GM18907 (cell line): Measurements from ENCODE around the gene EIPR1.

Source experiments
- ATAC-seq: cut with Tn5 transposase; IDR thresholded peaks from one replicate; pipeline ENCODE4 v1.9.1; 2021; ENCODE audit warnings: mild to moderate bottlenecking, moderate library complexity; ENCODE audit not compliant: unreplicated experiment

Gene EIPR1

DNA sequence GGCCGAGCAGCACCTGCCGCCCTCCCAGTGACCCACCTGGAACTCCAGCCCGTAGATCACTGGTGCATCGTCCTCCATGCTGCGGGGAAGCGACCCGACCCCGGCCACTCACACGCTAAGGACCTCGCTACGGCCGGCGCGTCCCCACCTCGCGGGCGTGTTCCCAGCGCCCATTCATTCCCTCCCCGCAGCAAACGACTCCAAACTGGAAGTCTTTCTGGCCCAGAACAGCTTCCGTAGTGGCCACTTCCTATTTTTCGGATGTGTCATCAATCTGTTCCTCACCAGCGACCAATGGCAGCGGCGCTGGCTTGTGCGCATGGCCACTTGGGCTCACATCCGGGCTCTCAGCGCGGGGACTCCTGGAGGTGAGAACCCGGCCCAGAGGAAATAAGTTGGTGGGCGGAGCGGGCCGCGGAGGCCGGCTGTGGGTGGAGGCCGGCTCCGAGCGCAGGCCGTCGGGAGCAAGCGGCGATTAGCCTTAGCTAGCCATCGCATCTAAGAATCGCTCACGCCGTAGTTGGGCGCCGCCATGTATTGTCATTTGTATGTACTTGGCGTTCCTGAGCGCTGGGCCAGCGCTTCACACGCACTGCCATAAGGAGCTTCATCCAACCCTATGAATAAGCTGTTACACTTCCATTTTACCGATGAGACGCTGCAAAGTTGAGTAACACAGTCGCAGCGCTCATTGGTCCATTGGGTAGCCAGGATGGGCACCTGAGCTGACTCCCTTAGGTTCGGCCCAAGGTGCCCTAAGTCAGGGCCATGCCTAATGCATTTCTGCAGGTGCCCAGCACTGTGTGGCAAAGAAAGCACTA lies at the start of gene EIPR1:
TSS of gene EIPR1 (minus strand) at position 207 of the 821 bp plus-strand sequence. CDS start at position 78, 129 bp downstream.
- ATAC-seq: peak; percentile 88

DNA sequence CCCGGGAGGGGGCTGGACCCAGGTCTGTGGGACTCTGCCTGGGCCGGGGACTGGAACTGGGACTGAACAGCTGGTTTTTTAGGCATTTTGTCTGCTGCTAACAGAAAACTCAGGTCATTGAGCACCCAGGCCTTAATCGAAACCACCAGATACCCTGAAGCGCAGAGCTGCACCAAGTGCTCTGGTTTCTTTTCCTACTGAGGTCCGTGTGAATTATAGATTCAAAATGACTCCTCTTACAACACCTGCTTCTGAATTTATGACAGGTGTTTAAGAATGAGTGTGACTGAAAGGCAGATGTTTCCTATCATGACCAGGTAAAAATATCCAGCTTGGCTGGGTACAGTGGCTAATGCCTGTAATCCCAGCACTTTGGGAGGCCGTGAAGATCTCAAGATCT lies 49.7 kb upstream of the EIPR1 start:
- no peak for ATAC-seq

DNA sequence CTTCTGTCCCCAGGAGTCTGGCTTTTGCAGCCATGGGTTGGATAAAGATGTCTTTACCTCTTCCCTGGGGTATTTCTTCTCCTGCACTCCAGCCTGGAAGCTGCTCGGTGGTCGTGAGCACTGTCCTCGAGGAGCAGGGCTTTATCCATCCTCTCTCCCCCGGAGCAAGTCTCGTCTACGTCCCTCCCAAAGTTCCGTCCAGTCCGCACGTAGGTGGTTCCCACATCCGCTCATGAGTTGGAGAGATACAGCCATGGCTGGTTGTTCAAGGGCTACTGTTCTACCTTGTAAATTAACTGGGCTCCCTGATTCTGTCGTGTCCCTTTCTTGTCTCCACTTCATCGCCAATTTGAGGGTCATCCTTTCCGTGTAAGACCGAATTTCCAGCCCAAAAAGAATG lies 49.0 kb upstream of the EIPR1 start:
- no peak for ATAC-seq

DNA sequence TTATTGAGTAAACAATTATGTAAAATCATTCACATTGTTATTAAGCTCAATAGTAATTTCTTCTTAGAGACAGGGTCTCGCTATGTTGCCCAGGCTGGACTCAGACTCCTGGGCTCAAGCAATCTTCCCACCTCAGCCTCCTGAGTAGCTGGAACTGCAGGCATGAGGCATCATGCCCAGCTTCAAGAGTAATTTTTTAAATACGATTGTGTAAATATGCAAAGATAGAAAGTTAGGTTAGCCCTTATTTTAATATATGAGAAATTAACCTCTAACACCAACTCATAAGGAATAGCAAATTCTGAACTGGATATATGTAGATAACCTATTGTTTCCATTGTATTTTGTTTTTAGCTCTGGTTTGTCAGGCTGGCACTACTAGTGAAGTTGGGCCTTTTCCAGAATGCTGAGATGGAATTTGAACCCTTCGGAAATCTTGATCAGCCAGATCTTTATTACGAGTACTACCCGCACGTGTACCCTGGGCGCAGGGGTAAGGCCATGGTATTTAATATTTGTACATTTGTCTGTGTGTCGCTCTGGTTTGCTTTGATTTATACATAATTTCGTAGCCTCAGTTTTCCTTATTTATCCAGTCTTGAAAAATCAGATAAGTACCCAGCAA lies 46.7 kb upstream of the EIPR1 start:
- ATAC-seq: no peak

DNA sequence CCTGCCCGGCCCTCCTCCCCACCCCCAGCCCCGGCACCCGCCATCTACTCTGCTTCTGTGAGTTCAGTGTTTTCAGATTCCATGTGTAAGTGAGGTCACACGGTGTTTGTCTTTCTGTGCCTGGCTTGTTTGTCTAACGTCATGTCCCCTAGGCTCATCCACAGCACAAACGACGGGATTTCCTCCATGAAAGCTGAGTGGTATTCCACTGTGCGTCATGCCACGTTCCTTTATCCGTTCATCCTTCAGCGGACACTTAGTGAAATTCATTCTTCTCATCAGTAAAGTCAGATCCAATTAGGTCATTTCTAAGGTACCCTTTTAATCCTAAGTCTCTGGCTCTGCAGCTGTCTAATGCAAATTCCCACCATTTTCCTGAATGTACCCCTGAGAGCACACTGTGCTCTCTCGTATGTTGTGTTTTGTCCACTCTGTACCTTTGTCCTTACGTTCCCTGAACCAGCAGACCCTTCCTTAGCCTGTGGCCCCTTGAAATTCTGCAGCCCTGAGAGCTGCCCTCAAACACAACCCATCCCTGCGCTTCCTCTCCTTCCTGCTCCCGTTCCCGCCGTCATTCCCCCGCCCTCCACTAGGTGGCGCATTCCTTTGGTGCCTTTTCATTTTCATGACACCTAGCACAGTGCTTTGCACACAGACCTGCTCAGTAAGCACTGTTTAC lies 46.0 kb upstream of the EIPR1 start:
- no peak for ATAC-seq

DNA sequence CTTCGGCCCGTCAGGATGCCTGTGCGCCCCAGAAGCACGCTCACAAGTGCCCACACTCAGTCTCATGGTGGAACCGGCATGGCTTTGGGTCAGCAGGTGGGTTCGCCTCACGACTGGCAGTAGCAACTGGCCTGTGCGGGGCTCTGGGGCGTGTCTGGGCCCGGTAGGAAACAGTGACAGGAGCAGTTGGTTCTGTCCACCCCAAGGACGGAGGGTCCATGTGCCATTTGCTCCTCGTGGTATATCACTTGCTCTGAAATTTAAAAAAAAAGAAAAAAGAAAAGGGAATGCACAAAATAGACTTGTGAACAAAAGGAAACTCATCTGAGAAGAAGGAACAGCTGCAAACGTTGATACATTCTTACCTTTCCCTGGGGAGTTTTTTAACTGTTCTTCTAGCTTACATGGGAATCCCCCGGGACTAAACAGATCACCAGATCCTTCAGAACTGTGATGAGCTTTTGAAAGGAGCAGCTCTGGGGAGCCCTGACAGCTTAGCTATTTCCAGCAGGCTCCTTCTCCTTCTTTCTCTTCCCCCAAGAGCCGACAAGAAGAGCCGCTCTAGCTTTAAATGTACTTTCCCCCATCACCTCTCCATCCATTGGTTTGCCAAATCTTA lies 44.7 kb upstream of the EIPR1 start:
- peak; percentile 74 for ATAC-seq

DNA sequence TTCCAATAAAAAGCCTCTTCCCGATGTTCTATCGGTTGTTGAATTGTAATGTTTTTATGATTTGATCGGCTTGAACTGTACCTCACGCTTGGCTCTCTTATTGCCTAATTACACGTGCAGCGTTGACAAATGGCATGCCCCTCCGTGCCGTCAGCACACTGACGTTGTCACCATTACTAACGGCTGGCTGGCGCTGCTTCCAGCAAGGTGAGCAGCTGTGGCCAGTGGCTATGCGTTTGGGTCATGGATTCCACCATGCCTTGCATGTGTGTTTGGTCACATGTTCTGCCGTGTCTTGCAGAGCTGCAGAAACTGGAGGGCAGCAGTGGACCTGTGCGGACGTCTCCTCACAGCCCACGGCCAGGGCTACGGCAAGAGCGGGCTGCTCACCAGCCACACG lies 44.0 kb upstream of the EIPR1 start:
- no peak for ATAC-seq

DNA sequence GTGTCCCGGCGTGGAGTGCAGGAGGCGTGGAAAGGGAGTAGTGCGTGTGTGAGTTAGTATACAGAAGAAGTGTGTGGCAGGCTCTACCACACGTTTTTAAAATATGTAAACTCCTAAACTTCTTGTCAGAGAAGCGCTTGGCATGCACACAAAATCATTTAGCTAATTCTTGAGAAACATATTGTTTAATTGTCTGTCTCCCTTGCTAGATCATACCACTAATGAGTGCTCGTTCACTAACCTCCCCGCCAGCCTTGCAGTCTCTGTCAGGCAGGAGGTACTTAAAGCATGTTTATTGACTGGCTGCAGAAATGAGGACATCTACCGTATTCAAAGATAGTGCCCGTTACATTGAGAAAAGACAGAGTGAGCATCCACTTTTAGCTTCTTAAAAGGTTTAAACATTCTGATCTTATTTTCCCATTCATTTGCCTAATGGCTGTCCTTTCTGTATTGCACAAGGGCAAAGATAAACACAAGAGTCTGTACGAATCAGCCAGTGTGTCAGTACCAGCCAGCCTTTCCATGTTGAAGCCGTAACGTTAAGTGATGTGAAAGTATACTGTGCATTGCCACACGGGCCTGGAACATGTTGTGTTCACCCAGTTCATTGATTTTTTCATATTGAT lies 43.3 kb upstream of the EIPR1 start:
- ATAC-seq: no peak

DNA sequence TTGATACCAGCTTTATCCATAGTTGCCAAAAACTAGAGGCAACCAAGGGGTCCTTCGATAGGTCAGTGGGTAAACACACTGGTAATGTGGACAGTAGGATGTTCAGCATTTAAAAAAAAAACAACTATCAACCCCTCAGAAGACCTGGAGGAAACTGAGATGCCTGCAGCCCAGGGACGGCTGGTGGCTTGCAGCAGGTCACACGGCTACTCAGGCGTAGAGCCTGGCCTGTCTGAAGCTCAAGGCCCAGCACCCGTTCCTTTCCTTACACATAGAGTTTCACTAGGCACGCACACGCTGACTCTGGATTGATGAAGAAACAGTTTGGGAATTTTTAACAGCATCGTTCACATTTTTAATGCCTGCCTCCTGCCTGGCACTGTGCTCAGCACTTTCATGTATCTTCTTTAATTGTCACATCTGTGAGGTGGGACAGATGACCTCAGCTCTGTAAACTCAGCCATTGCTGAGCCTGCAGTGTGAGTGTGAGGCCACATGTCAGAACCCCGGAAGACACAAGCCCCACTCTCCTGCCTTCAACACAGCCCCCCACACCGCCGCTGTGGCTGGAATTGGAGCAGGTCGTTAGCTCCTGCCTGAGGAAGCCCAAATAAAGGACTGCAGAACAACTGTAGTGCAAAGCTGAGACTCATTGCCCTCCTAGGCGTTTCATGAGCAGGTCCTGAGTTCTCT lies 42.6 kb upstream of the EIPR1 start:
- no peak for ATAC-seq

DNA sequence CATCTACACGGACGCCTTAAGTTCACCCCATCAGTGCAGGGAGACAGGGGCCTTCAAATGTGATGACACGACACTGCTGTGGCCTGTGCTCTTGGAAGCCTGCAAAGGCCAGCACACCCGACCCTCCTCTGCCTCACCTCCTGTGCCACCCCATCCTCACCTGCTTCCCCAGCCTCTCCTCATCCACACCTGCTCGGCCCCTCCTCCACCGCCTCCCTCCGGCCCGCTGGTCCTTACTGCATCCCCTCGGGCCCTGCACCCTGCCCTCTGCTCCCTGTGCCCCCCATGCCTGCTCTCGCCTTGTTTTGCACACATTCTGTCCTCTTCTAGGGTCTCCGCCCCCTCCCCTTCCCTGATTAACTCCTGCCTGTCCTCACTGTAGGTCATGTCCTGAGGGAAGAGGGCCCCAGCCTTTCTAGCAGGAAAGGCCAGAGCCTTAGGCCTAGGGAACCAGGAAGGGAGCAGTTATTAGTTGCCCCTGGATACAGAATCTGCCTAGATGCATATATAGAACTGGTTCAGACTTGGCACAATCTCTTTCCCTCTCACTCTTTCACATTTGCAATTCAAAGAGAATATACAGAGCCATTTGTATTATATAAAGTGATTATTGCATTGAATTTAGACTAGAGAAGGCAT lies 41.3 kb upstream of the EIPR1 start:
- no peak for ATAC-seq

DNA sequence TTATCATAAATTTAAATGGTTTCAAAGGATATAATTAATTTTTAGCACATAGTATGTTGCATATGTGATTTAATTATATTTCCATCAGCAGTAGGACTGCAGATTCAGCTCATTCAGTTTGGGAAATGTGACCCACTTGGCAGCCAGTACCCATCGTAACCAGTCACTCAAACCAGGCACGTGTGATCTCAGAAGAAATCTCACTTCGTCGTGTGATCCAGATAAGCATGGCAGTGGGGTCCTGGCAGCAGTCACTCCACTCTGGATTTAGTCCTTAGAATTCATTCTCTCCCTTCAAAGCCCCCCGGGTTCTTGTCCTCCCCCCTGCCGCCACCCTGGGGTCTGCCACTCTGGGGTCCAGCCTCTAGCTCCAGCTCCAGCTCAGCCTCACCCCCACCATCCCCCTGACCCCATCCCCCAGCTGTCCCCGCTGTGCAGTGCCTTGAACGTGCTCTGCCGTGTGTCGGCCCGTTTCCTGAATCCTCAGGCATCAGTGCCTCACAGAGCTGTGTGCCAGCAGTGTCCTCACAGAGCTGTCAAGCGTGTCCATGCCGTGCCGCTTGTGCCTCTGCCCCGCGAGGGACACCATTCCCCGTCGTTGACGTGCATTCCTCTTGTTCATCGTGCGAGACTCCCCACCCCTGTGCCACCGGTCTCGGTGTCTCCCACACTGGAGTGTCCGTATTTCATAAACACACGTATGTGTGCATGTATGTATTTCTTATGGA lies 36.7 kb upstream of the EIPR1 start:
- ATAC-seq: no peak

DNA sequence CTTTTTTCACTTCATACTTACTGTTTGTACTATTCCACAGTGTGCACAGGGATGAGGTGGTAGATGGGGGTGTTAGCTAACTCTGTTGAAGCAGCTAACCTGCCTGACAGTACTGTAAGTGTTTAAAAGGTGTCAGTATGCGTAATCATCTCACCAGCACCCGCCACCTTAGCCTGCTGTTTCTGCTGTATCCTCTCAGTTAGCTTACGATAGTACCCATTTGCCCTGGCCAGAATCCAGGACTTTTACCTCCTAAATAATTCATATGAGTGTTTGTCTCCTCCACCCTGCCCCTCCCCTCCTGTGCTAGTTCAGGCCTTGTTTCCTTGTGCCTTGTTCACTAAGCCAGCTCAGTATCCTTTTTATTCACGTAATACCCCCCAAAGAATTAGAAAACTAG lies 36.1 kb upstream of the EIPR1 start:
- no peak for ATAC-seq

DNA sequence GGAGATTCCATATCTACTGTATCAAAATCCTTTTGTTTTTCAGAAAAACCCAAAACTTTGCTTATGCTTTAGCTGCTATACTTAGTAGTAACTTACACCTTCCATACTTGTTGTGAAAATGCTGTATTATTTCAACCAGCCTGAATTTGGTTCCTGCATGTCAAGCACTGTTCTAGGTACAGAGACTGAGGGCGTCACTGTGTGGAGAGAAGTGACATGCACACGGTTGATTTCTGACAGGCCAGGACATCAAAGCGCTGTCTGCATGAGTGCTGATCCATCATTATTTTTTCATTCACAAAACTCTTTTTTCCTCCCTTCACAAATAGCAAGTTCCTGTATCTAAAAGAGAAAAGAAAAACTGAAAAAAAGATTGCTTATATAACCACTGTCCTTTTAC lies 33.5 kb upstream of the EIPR1 start:
- no peak for ATAC-seq

DNA sequence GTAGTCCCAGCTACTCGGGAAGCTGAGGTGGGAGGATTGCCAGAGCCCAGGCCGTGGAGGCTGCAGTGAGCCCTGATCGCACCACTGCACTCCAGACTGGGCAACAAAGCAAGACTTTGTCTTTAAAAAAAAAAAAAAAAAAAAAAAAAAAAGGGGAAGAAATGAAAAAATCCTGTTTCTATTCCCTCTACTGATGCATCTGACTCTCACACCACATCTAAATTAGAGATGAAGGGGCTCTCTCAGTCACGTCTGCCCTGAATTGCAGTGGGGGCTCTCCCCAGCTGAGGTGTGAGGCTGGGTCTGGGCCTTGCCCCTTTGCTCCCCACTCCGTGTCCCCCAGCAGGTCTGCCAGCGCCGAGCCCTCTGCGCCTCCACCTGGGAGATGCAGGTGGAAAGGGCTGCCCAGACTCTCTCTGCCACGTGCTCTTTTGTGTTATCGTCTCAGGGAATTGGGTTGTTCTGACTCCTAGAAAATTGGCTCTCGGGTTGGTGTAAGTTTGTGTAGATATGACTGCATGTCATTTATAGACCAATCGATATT lies 32.1 kb upstream of the EIPR1 start:
- ATAC-seq: no peak

DNA sequence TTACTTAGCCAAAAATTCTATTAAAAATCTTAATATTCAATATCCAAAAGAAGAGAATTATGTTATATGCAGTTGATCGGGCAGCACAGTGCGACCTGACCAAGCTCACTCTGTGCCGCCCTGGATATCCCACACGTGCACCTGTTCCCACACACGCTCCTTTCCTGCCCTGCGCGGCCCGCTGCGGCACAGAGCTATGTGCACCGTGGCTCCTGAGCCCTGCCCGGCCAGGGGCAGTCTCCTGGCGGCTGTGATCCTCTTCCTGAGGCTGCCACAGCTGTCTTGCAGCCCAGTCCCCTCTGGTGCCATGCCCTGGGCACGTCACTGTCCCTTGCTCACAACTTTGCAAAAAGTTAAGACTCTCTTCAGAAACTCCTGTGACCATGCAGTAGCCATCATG lies 31.2 kb upstream of the EIPR1 start:
- no peak for ATAC-seq

DNA sequence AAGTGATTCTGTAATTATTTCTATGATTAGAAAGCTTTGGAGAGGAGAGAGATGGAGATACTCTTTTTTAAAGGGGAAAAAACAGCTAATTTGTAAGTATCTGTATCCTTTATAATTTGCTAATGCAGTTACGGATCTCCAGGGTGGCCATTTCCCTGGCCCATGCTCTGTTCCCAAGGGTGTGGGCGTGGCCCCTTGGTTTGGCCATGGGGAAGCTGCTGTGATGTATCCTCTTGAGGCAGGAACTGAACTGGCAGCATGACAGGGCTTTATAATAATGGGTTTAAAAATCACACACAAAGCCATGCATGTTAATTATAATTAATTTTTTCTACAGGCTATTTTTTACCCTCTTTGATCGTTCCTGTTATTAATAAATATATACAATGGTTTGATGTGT lies 28.9 kb upstream of the EIPR1 start:
- ATAC-seq: no peak

DNA sequence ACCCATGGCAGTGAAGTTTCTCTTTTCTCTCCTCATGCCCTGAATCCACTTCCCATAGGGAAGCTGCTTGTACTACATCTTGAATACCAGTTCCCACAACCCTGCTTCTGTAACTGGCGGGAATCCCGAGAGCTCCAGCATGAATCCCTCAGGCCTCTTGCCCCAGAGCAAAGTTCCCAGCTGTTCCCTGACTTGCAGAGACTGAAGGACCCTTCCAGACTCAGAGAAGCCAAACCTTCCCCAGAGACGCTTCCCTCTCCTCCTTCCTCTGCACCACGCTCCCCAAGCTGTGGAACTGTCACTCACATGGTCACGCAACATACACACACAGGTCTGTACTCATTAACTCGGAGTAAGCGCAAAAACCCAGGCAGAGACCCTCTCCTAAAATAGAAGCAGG lies 28.3 kb upstream of the EIPR1 start:
- ATAC-seq: no peak

DNA sequence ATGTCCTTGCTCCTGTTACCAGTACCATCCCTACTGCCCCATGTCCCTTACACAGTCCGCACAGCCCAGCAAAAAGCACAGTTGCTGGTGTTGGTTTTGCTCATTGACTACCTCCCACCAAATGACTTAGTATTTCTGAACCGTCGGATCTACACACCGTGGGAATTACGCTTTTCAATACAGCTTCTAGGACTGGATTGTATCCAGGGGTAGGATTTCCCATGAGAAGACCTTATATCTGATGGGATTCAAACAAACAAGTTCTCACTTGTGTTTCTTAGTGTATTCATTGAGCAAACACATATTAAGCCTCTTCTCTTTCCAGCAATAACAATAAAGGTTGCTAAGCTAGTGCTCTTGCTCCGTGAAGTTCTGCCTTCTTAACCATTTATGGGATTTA lies 27.7 kb upstream of the EIPR1 start:
- no peak for ATAC-seq

DNA sequence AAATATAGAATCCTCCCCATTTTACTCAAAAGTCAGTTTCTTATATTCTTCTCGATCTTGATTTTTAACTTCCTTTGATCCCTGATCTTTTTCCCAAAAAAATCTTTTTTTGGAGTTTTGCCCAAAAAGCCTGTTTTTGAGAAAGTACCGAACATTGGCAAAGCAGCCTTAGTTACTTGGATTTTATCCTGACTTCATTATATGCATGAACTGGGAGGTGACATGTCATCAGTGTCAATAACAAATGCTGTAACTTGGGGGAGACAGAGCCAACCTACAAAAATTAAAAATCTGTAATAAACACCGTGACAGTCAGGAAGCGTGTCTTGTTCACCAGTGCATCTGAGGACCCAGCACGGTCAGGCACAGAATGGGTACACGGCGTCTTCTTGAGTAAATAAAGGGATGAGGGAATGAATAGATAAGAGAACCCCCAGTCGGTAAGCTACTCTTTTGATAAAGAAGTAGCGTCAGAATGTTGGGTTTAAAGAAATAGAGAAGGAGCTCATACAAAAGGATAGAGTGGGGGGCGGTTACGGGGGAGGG lies 26.8 kb upstream of the EIPR1 start:
- no peak for ATAC-seq
